ENCODE results near the gene SEMA3C.

SEMA3C gene

DNA sequence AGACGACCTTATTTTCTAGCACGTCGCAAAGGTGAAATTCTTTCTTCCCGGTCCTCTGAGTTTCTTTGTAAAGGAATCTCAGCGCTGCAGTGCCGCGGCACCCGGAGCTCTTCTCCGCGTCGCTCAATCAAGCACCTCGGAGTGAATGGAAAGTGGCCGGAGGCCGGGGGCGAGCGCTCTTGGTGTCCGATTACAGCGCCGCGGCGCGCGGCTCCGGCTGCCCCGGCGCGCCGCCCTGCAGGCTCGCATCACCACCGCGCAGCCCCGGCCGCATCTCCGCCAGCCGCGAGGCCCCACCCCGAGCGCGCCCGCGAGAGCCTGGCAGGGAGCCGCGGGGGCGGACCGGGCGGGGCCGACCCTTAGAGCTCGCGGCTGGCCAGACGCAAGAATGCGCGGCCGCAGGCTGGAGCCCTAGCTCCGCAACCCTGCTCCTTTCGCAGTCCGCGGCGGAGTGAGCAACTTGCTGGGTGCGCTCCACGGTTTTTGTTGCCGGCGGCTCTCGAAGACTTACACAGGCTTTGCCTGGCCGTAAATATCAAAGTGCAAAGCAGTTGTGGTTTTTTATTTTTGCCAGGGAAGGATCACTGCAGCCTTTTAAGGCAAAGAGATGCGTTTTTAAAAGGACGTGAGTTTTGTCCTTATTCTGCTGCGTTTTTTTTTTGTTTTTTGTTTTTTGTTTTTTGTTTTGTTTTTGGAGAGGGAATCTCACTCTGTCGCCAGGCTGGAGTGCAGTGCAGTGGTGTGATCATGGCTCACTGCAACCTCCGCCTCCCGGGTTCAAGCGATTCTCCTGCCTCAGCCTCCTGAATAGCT is at the start of gene SEMA3C:
Gene SEMA3C (minus strand): TSS at position 143 of the 813 bp plus-strand sequence. CDS start 2,270 bp downstream, outside the sequence.
- no peak for DNase-seq (ENCODE audit: low read depth in 2 of 2)

DNA sequence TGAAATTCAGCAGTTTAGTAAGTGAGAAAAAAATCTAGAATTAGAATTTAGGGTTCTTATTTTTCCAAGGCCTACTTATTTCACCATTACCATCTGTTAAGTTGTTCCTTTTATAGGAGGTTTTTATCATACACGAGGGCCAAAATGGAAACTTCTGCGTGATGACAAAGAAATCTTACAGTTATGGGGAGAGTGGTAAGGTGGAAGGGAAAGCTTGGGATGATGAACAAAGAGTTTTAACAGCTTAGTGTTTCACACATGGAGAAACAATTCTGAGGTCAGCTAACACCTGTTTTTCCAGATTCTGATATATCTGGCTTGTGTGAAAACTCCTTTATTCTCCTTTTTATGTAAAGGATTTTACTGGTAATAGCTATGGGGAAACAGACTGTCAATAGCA is 49.8 kb upstream of the SEMA3C start:
- DNase-seq (ENCODE audit: low read depth in 2 of 2) = no peak

DNA sequence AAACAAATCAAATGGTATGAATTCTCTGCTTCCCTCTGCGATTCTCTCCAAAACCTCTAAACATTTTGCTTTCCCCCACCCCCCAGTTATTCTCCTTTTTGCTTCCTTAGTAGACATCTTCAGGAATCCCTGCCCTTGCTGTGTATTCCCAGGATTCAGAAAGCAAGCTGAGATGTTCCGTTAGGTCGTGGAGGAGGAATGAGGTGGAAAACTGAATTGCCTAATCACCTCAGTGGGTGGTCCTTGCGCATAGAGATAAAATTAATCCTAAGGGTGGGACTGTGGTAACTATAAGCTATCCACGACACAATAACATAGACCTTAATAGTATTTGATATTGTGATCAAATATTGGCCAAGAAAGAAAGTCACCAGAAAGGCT is 49.1 kb upstream of the SEMA3C start:
- DNase-seq (ENCODE audit: low read depth in 2 of 2) = no peak

DNA sequence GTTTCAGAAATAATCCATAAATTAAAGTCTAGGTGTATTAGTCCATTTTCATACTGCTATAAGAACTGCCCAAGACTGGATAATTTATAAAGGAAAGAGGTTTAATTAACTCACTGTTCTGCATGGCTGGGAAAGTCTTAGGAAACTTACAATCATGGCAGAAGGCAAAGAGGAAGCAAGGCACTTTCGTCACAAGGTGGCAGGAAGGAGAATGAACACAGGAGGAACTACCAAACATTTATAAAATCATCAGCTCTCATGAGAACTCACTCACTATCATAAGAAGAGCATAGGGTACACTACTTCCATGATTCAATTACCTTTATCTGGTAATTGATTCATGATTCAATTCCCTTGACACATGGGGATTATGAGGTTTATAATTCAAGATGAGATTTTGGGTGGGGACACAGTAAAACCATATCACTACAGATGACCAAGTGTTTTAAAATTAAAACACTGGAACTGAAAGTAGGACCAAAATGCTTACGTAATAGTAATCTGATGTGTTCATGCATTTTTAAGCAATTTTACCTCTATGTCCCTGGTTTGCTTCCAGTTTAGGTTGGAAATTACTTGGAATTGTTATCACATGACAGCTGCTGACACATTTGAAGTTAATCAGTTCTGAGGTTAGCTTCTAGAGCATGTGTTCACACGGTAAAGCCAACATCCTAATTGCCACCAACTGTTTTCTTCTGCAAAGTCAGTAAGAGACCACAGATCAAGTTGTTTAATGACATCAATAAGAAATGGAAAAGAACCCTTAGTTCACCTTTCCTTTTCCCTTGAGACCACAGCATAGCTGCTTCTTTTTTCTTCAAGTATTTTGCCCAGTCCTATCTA is 48.4 kb upstream of the SEMA3C start:
- no peak for DNase-seq (ENCODE audit: low read depth in 2 of 2)

DNA sequence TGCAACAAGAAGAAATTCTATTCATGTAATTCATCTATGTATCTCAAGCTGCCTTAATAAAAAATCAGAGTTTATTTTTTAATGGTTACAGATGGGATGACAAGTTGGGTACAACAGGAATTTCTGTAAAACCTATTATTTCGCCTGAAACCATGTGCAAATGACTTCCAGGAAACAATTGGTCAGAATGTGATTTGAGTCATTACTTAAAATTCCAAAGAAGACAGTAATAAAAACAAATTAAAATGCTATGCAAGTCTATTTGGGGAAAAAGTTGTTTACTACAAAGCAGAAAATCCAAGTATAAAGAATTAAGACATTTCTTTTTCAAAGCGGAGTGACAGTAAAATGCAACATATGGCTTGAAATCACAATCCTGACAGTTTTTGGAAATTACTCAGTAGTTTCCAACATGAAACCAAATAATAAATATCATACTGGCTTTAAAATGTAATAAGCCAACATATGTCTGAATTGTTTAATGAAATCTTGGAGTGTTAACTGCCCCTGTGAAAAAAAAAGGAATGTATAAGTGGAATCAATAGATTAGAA is 41.5 kb upstream of the SEMA3C start:
- no peak for DNase-seq (ENCODE audit: low read depth in 2 of 2)

DNA sequence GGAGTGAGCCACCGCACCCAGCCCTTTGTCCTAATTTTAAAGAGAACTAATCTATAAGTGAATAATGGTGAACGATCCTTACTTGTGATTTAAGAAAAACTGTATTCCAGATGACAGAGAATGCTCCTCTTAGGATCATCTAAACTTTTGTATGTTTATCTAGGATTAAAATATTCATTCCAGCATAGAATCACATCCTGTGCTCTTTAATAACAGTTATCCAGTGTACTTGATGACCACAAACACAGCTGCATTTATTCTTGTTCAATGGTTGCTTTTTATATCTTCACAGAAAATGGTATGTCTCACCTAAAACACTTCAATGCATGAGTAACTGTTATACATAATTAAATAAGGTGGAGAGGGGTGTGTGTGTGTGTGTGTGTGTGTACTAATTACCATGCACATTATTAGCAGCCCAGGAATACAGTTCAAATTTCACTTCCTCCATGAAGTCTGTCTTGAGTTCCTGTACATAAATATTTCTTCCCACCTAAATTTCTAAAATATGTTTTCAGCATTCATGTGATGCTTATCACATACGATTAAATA is 38.5 kb upstream of the SEMA3C start:
- DNase-seq (ENCODE audit: low read depth in 2 of 2) = no peak

DNA sequence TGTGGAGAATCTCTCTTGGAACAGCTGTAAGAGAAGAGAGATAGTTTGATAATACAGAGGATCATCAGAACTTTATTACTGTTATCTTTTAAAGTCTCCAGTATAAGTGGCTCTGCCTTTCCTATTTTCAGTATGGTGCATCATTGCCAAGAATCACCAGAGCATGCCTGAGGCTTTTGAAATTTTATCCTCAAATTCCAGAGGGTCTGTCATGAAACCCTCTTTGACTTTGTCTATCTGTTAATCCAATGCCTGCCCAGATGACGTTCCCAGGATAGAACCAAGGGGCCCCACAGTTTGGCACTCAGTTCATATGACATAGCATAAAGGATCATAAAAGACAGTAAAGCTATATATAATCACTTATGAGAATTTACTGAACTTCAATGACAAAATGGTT is 35.3 kb upstream of the SEMA3C start:
- no peak for DNase-seq (ENCODE audit: low read depth in 2 of 2)

DNA sequence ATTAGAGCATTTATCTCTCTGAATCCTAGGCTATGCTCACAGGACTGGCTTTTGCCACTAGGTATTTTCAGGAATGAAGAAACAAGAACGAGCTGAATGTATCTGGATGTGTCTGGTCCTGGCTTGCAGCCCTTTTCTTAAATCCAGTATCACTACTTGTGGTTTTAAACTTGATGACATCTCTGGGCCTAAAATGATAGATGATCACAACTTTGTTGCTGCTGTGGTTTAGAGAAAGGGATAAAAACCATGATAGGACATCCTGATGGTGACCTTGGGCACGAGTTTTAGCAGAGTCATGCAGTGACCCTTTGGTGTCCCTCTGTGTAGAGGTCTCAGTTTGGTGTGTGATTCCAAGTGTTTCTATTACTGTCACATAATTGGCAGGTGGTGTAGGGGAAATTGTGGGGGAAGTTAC is 31.7 kb upstream of the SEMA3C start:
- DNase-seq (ENCODE audit: low read depth in 2 of 2) = no peak

DNA sequence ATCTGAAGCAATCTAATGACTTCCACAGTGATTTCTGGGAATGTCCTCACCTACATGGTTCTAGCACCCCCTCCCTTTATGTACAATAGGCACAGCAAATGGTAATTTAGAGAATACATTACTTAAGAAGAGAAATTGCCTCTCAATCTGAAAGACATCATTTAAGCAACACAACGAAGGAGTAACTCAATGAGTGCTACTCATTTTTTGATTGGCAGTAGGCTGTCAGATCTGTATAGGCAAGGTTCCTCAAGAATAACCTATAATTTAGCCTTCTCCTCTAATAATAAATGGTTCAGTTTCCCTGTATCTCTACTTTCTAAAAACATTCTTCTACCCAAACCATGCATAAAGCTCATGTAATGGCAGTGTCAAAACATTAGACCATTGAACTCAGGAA is 30.6 kb upstream of the SEMA3C start:
- no peak for DNase-seq (ENCODE audit: low read depth in 2 of 2)

DNA sequence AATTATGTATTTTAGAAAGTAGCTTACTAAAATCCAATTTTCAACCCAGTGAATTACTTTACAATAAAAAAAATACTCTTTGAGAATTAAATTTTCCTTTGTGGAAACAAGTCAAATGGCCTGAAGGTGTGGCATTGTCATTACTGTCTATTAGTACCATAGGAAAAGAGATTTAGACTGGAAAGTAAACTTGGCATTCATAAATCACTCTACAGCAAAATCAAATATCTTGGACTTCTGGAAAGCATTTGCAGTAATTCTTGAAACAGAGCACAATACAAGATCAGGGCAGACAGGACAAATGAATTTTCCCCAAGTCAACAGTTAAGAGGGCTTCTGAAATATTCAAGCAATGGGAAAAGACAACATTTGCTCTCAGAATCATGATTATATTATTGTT is 28.0 kb upstream of the SEMA3C start:
- DNase-seq (ENCODE audit: low read depth in 2 of 2) = no peak

DNA sequence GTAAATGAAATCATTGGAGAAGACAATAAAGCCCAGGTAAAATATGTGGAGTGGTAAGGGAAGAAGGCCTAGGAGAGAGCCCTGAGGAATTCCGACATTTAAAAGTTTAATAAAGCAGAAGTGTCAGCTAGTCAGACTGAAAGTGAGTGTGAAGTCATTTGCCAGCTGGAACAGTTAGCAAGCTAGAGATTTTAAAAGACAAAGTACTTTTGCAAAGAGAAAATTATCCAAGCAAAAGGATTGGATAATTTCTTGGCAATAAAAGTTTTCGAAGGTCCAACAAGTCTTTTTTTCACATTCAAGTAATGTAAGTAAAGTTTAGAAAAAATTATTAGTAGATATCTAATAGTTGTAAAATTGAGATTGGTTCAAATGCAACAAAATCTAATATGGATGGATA is 27.1 kb upstream of the SEMA3C start:
- DNase-seq (ENCODE audit: low read depth in 2 of 2) = no peak

DNA sequence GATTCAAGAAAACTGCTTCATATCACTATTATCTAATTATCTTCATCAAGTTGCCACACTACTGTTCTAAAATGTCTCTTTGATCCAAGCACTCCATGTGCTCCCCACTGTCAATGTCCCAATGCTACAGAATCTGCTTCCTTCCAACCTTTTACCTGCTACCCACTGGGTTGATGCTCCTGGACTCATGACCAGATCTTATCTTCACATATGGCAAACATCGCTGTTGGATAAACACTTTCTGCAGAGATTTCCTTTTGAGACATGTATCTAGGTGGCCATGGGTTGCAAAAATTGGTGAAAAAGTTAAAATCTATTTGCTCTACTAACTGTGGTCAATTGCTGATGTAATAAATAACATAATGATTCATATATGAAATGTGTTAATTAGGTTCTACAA is 24.5 kb upstream of the SEMA3C start:
- DNase-seq (ENCODE audit: low read depth in 2 of 2) = no peak

DNA sequence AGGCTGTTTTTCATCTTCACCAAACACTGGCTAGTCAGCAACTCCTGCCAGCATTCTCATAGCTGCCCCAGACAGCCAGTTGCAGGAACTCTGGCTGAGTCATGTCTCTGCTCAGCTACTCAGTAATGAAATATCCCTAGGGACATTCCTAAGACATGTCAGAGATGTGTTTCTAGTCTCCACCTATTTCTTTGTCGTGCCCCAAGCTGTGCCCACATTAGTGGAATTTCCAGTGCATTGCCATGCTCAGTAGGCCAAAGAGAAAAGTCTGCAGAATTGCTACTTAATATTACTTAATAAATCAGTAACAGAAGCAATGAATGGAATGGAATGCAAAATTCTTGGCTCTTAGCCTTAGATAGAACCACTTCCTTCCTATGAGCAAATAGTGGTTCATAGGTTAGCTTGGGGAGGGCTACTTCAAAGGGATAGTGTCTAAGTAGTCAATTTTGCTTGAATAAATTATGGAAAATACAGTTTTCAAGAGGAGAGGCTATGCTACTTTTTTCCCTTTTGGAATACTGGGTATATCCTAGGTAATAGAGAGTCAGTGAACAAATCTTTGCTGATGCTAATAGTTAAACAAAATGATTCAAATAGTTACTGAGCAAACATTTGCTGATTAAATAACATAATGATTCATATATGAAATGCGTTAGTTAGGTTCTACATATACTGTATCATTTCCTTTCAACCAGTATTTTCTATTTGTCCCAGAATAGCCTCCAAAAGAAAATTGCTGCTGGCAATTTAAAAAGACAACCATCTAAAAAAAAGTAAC is 23.6 kb upstream of the SEMA3C start:
- DNase-seq (ENCODE audit: low read depth in 2 of 2) = no peak

DNA sequence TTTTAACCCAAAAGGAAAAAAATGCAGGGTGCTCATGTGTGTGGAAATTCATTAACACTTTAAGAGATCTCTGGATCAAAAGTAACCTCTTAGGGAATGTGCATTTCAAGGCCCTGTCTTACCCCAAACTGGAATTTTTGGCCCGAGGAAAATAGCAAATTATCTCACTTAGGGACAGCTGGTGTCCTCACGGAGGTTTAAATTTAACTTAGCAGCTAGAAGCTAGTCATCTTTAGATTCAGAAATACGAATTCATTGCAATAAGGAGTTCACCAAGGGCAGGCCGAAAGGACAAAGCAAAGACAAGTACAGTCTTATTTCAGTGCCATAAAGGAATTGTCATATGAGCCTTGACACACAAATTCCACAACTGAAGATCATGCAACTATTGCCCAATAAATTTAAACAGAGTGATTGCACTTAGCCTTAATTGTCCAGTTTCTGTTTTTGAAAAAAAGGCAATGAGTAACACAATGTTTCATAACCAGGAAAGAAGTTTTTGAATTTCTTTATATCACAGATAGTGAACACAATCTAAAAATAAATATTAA is 22.4 kb upstream of the SEMA3C start:
- no peak for DNase-seq (ENCODE audit: low read depth in 2 of 2)

DNA sequence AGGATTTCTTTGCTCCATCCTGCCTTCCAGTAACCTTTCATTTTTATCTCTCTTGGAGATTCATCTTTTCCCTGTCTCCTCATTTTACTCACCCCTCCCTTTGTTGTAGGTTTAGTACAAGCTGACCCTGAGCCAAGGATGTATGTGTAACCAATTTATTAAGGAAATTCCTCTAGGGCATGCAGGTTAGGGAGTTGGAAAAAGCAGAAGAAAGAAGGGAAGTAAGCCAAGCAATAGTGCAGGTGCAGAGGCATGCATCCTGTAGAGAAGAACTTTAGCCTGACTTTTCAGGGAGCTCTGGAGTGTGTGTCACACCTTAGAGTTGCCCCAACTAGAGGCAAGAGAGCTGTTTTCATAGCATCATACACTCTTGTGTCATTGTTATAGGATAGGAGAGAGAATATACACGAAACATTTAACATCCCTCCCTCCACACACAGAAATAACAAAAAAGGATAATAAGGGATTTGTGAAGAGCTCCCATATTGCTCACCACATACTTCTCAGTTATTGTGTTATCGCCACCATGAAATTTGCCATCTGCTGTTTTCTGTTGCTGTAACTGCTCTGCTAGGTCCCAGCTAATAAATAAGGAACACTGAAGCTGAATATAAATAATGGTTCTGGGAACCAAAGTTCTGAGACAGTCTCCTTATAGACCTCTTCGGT is 21.8 kb upstream of the SEMA3C start:
- DNase-seq (ENCODE audit: low read depth in 2 of 2) = no peak

DNA sequence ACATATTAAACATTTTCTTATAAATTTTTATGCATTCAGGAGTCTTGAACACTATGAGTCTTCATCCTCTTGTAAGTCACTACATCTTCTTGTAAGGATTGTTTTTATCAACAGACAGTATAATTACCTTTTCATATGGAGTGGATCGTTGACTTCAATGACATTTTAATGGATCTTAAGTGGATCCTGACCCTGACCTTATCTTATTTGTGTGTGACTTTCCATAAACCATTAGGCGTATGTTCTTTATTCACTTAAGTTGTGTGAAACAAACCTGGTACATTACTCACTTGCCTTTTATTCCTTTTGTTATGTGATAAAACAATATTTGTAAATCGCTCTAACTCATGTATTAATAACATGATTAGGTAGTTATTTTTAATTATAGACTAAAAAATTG is 18.5 kb upstream of the SEMA3C start:
- DNase-seq (ENCODE audit: low read depth in 2 of 2) = no peak

DNA sequence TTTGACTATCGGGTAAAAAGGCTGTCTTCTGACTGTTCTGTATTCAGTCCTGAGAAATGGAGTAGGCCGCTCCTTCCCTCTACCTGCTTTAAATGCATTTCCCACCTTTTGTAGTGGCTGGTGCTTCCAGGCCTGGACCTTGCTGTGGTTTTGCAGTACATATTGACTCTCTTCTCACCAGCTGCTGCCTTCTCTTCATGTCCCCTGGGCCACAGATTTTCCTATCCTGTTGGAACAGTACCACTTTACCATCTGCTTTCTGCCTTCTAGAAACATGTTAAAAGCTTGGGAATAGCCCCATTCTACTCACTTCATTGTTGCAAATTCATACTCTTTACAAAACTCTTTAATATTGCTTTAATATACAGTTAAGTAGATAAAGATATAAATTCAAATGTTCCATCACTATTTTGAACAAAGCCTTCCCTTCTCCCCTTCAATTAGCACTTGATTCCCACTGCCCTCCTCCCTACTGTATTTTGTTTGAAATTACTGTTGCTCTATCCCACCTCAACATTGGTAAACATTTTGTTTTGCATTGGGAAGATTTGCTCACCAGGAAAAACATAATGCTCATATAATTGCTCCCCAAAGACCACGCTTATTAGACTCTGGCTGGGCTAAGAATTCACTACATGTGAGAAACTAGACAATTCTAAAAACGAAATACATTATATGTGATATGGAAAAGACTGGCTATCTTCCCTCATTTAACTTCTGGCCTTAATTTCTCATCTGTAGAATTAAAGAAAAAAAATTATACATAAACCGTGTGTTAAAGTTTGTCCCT is 17.3 kb upstream of the SEMA3C start:
- DNase-seq (ENCODE audit: low read depth in 2 of 2) = no peak

DNA sequence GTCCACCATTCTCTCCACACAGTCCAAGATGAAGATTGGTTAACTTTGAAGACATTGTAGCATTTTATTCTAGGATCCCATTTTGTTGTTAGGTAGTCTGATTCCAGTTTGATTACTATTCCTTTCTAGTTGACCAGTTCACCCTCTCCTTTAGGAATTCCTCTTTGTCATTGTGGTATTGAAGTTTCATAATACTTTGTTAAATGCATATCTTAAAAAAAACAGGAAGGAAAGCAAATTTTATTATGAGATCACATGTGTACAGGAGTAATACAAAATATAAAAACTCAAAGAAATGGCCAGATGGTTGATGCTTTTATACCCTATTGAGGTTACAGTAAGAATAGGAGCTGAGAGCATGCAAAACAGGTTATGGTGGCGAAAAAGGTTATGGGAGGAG is 15.5 kb upstream of the SEMA3C start:
- DNase-seq (ENCODE audit: low read depth in 2 of 2) = no peak

DNA sequence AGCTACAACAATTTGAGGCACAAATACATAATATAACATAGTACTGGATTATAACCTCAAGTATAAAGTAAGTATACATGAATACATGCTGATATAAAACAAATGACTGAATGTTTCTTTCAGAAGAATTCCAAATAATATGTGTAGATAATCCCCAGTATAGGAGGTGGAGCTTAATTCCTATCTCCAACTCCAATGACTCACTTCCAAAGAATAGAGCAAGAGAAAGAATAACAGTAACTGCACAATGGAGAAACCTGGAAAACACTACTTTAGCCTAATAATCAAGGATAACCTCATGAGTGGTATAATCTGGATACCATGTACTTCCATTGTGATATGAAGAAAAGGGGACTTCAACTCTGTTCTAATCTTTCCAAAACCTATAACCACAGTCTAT is 13.7 kb upstream of the SEMA3C start:
- DNase-seq (ENCODE audit: low read depth in 2 of 2) = no peak

DNA sequence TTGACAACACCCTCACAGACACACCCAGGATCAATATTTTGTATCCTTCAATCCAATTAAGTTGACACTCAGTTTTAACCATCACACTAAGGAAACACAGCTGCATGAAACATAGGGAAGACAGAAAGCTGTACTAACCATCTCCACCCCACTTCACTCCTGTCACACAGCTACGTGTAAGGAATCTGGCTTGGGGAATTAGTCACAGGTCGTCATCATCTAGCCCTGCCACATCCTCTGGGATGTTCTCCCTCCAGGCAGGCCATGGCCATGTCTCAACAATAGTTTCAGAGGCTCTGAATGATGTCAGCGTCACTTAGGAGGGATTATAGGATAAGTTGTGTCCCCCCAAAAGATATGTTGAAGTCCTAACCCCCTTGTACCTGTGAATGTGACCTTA is 10.8 kb upstream of the SEMA3C start:
- DNase-seq (ENCODE audit: low read depth in 2 of 2) = no peak

All from activated CD8-positive, alpha-beta memory T cell treated with anti-CD3 and anti-CD28 coated beads for 4 hours (primary cell).